GM21528 (cell line): ENCODE measurements around the gene SH3GL3.

Experiments
- ATAC-seq: cut with Tn5 transposase; IDR thresholded peaks from one replicate; pipeline ENCODE4 v1.9.1; 2021; ENCODE audit warnings: mild to moderate bottlenecking, moderate library complexity; ENCODE audit not compliant: unreplicated experiment, low FRiP score

Gene SH3GL3

DNA sequence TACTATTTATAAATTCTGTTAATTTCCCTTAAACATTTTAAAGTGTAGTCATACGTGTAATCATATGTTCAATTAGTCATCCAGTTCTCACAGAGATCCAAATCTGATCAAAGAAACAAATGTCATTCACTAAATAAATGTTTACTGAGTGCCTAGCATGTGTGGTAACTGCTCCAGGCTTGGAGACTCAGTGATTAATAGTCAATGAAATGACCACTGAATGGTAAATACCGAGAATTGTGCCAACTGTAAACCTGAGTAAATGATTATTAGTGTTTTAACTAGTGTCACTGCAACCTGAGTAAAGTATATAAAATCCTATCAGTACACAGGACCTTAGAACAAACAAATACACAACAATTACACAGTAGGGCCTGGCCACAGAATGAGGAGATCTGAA lies 52.3 kb downstream of the SH3GL3 start:
- ATAC-seq, result no peak

DNA sequence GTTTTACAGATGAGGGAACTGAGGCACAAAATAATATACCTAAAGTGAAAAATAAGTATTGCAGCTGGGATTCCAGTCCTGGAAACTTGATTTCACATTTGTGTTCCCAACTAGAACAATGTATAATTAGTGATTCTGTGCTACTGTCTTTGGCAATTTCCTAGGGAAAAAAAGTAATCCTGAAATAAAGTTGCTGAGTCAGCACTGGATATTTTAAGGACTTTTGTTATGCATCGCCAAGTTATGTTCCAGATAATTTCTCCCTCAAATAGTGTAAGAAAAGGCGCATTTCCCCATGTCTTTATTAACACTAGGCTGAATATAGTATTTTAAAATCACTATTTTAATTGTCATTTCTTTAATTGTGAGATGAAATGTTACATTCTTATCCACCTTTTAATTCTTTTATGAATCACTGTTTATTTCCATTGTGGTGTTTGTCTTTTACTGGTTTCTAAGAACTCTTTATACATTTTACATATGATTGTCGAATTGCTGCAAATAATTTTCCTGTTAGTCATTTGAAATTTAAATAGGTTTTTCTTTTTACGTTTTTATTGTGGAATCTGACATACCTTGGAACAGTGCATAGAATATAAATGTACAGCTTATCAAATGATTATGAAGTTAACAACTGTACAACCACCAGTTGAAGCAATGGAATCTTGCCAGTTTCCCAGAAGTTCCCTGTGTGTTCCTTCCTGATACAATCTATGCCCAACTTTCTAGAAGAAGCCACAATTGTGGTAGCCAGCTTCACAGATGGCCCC lies 56.6 kb downstream of the SH3GL3 start:
- no peak for ATAC-seq

DNA sequence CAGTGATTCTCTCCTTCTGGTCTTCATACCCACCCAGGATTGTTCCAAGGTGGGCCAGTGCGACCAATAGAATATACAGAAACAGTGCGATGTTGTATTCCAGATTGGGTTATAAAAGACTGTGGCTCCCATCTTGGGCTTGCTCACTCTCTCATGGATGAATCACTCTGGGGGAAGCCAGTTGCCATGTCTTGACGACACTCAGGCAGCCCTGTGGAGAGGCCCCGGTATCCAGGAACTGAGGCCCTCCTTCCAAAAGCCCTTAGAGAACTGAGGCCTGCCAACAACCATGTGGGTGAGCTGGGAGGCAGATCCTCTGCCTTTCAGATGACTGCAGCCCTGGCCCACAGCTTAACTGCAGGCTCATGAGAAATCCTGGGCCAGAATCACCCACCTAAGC lies 57.2 kb downstream of the SH3GL3 start:
- ATAC-seq, result no peak

DNA sequence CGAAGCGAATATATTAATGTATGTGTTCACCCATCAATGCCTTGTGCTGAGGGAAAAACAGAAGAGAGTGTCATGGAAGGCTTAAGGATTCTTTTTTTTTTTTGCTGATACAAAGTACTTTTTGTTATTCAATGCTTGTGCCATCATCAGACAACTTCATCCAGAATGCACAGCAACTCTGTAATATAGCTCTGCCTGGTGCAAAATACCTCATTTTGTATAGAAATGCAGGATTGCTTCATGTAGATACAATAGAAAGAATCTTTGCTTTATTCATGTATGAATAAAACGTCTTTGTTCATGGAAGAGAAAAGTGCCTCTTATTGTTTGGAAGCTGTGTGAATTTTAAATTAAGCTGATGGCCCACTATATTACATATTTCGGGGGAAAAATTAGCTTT lies 62.9 kb downstream of the SH3GL3 start:
- ATAC-seq, result no peak

DNA sequence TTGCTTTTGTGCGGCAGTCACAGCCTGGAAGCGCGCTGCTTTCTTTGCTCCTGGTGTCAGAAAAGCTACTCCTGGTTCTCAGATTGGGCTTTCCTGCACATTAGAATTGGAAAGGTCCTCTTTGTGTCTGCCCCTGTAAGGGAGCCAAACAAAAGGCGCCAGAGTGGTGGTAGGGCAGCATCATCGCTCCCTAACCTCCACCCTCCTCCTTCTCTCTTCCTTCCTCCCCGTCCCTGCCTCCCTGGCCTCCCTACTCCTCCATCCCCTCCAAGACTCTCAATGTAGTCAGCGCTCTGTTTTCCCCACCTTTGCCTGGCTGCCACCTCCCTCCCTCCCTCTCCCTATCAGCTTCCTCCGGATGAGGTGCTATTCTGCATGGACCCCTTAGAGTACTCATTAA lies 65.3 kb downstream of the SH3GL3 start:
- no peak for ATAC-seq

- no peak for ATAC-seq
Measured at GRCh38 chr15:83514584-83514983, 67.4 kb downstream of the SH3GL3 start.

DNA sequence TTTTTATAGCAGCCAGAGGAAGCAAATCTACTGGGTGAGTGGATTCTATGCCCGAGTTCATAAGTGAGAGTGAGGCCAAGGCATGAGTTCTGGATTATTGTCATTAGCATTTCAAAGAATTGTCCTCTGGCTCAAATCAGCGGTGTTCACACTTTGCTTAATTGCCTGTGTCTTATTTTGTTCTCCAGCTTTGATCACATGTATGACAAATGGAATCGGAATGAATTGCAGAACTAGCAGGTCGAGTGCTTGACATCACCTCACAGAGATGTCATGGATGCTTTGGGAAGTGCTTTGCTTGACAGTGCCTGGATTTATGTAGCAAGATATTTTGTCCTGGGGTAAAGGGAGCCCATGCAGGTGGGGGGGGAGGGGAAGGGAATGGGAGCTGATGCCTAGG lies 68.0 kb downstream of the SH3GL3 start:
- ATAC-seq, result no peak

DNA sequence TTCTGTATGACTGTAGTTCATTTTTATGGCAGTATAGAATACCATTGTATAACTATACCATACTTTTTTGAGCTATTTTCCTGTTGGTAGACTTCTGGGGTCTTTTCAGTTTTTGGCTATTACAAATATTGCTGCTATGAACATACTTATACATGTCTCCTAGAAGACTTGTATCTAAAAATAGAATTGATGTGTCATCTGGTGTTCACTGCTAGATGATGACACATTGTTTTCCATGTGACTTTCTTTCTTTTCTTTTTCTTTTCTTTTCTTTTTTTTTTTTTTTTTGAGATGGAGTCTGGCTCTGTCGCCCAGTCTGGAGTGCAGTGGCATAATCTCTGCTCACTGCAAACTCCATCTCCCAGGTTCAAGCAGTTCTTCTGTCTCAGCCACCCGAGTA lies 69.8 kb downstream of the SH3GL3 start:
- no peak for ATAC-seq

DNA sequence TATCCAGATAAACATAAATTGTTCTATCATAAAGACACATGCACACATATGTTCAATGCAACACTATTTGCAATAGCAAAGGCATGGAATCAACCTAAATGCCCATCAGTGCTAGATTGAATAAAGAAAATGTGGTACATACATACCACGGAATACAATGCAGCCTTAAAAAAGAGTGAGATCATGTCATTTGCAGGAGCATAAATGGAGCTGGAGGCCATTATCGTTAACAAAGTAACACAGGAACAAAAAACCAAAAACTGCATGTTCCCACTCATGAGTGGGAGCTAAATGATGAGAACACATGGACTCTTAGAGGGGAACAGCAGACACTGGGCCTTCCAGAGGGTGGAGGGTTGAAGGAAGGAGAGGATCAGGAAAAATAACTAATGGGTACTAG lies 79.2 kb downstream of the SH3GL3 start:
- no peak for ATAC-seq

- ATAC-seq, result no peak
Measured at GRCh38 chr15:83533410-83533962, 86.3 kb downstream of the SH3GL3 start.

DNA sequence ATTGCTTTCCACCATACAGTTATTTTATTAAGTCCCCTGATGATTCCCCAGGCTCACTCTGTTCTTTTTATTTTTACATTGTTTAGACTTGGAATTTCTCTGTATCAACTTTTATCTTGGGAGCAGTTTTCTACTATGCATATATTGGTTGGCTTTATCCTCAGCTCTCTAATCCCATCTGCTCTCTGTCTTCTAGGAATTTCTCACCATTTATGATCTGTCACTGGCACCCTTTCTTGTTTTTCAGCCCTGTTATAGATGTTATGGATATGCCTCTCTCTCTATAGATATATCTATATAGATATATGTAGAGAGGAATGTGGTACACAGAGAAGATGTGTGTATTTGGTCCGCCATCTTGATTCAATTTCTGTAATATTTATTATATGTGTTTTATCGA lies 90.5 kb downstream of the SH3GL3 start:
- ATAC-seq, result no peak

DNA sequence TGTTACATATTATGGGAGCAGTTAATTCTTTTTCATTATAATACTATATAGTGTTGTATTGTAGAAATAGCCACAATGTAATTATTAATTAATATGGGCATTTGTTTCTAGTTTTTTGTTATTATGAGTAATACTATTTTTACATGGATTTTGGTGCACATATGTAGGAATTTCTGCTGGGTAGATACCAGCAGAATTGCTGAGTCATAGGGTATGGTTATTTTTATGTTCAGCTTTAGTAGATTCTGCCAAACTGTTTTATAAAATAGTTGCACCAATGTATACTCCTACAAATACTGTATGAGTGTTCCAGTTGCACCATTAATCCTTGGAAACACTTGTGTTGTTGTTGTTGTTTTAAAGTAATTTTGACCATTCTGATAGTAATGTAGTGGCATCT lies 91.5 kb downstream of the SH3GL3 start:
- ATAC-seq, result no peak

GRCh38 chr15:83545804-83546511 lies 98.8 kb downstream of the SH3GL3 start:
- ATAC-seq, result no peak

DNA sequence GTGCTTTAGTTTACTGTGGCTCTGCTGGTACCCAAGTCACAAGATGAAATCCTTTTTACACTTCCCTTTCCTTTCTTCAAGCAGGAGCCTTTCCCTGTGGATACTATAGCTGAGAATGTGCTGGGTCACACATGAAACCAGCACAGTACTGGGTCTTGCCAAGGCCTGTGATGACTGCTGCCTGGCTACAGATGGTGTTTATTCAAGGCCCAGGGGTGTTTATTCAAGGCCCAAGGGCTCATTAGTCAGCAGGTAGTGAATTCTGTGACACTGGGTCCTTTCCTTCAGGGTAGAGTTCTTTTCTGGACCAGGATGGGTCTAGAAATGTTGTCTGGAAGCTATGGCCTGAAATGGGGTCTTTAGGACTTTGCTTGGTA lies 99.4 kb downstream of the SH3GL3 start:
- ATAC-seq, result no peak

DNA sequence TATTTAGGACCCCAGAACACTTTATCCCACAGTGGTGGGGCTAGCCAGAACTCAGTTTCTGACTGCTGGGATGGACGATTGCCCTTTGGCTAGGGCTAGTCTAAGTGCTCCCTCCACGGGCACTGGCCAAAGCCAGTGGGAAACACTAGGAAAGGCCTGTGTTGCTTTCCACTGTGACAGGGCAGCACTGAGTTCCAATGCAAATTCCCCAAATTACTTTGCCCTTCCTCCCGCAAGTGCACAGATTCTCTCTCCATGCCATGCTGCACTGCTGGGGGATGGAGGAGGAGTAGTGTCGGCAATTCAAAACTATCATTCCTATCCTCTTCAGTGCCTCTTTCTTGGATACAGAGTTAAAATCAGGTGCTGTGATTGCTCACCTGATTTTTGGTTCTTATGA lies 100.0 kb downstream of the SH3GL3 start:
- ATAC-seq, result no peak

- ATAC-seq, result no peak
Measured at GRCh38 chr15:83549623-83550022, 102.5 kb downstream of the SH3GL3 start.

GRCh38 chr15:83554558-83554957 lies 107.4 kb downstream of the SH3GL3 start:
- ATAC-seq, result no peak

- no peak for ATAC-seq
Measured at GRCh38 chr15:83555383-83555782, 108.2 kb downstream of the SH3GL3 start.

GRCh38 chr15:83556068-83556467 lies 108.9 kb downstream of the SH3GL3 start:
- ATAC-seq, result no peak

- ATAC-seq, result no peak
Measured at GRCh38 chr15:83556754-83557153, 109.6 kb downstream of the SH3GL3 start.

DNA sequence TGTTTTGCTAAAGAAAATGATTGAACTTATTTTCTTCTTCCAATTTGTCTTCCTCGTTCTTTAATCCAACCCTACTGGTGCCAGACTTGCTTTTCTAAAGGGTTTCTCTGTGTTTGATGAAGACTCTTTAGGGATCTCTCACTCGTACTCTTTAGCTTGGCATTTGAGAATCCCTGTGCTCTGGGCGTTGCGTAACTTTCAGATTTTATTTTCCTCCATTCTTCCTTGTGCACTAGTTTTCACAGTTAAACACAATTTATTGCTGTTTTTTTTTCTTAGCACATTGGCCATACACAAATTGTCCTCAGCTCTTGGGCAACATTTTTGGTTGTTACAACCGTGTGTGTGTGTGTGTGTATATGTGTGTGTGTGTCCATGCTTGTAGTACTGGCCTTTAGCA lies 111.0 kb downstream of the SH3GL3 start:
- ATAC-seq, result no peak
